Occipital lobe (tissue), 2 donors: Measurements from ENCODE around the gene CDC27. TPM values are rescaled to one million over a fixed set of nuclear protein-coding genes. Genes with fewer than 3 reads are reported as not detected.
"Not testable (repeated sequence)": the region's sequence is repeated elsewhere in the genome, so short reads cannot be mapped to it uniquely, and the experiment has no call there.

Source experiments
- DNase-seq: peaks from one replicate; lab custom pipeline; 2025; lab: John Stamatoyannopoulos, UW
- total RNA-seq: library from RNA; depleted of rRNA; stranded (reverse); fragments of >200 nt; gene quantifications from one replicate; pipeline ENCODE4 v1.2.3, GENCODE V29; 2014

The CDC27 gene
- total RNA-seq, 1 donor from 2014 or later = 168 TPM

DNA sequence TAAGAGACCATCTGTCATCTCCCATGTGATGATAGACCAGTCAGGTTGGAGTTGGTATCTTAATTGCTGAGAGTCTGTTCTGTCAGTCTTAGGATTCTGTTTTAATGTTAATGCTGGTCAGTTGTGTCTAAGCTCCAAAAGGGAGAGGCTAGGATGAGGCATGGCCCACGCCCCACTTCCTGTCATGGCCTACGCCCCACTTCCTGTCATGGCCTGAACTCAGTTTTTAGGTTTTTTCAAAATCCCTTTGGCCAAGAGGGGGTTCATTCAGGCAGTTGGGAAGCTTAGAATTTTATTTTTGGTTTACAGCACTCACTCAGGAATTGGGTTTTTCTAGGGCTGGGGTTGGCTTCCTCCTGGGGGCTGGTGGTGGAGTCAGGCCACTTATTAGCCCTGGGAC is 117.9 kb downstream of the CDC27 start:
- not testable (repeated sequence) for DNase-seq

- DNase-seq = not testable (repeated sequence)
Observed at GRCh38 chr17:47070266-47070665, 118.8 kb downstream of the CDC27 start.

Other genes with a start within 250 kb of the CDC27 start
- 16.1 TPM for gene RPRML, start 210.0 kb downstream of the CDC27 start, total RNA-seq
- gene MYL4, start 20.1 kb upstream of the CDC27 start, total RNA-seq = 4.2 TPM
- 2.2 TPM for gene ITGB3, start 64.5 kb upstream of the CDC27 start, total RNA-seq
- 16.8 TPM for gene EFCAB13, start 134.7 kb upstream of the CDC27 start, total RNA-seq